A673 (cell line): ENCODE data around the gene RABGAP1L.

Experiments used
- EZH2 ChIP-seq: fragments of 200-600 bp; sonication (generic); IDR thresholded peaks from 2 replicates; pipeline ENCODE4 v1.6.1; 2017; ENCODE audit warnings: borderline replicate concordance, low read depth, mild to moderate bottlenecking, mixed read lengths, antibody characterized with exemption, low read length; ENCODE audit not compliant: poor library complexity, severe bottlenecking
- TF ChIP-seq, protein P1 (sequence below): fragments of 300-800, 200-600 bp; sonication (generic); conservative IDR thresholded peaks from 2 replicates; pipeline ENCODE4 v1.5.1; 2017; ENCODE audit warnings: low read depth, mild to moderate bottlenecking, antibody characterized with exemption, low read length, moderate library complexity, mixed read lengths

DNA sequence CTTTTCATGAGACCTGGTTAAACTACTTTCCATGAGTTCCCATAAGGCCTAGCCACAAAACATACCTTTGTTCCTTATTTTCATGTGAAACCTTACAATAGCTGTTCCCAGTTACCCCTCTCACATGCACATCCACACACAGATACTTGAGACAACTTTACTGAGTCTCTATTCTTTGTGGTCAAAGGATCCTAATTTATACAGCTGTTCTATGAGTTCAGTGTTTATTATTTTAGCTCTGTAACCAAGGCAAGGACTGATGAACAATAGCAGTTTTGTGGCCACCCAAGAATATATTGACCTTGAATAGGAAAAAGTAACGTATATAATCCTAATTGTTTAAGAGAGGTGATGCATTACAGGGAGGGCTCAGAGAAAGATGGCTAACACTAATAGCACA is 679.9 kb downstream of the RABGAP1L start:
- TF ChIP-seq, protein P1, sequence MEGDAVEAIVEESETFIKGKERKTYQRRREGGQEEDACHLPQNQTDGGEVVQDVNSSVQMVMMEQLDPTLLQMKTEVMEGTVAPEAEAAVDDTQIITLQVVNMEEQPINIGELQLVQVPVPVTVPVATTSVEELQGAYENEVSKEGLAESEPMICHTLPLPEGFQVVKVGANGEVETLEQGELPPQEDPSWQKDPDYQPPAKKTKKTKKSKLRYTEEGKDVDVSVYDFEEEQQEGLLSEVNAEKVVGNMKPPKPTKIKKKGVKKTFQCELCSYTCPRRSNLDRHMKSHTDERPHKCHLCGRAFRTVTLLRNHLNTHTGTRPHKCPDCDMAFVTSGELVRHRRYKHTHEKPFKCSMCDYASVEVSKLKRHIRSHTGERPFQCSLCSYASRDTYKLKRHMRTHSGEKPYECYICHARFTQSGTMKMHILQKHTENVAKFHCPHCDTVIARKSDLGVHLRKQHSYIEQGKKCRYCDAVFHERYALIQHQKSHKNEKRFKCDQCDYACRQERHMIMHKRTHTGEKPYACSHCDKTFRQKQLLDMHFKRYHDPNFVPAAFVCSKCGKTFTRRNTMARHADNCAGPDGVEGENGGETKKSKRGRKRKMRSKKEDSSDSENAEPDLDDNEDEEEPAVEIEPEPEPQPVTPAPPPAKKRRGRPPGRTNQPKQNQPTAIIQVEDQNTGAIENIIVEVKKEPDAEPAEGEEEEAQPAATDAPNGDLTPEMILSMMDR, result no peak
- TF ChIP-seq EZH2, result no peak
